Ishikawa (cell line): ENCODE results near the gene GPR89A.

ENCODE experiments used
- CEBPB ChIP-seq: IDR thresholded peaks from 2 replicates; pipeline ENCODE4 v1.6.1; 2012
- CREB1 ChIP-seq: IDR thresholded peaks from 2 replicates; pipeline ENCODE4 v1.6.1; 2012; ENCODE audit warnings: low read depth
- EGR1 ChIP-seq: IDR thresholded peaks from 2 replicates; pipeline ENCODE4 v1.6.1; 2012
- EP300 ChIP-seq: IDR thresholded peaks from 2 replicates; pipeline ENCODE4 v1.6.1; 2012; ENCODE audit warnings: borderline replicate concordance
- FOXM1 ChIP-seq: IDR thresholded peaks from 2 replicates; pipeline ENCODE4 v1.6.1; 2012; ENCODE audit warnings: low read depth, borderline replicate concordance
- MAX ChIP-seq: IDR thresholded peaks from 2 replicates; pipeline ENCODE4 v1.6.1; 2012
- NFIC ChIP-seq: IDR thresholded peaks from 2 replicates; pipeline ENCODE4 v1.6.1; 2012
- RAD21 ChIP-seq: IDR thresholded peaks from 2 replicates; pipeline ENCODE4 v1.6.1; 2012; ENCODE audit warnings: low read depth
- REST ChIP-seq: IDR thresholded peaks from 2 replicates; pipeline ENCODE4 v1.6.1; 2012; ENCODE audit warnings: low read depth, mild to moderate bottlenecking
- TAF1 ChIP-seq: IDR thresholded peaks from 2 replicates; pipeline ENCODE4 v1.6.1; 2012; ENCODE audit warnings: low read depth, mild to moderate bottlenecking
- USF1 ChIP-seq: IDR thresholded peaks from 2 replicates; pipeline ENCODE4 v1.6.1; 2012

GRCh38 chr1:145706086-145706664 lies 98.4 kb downstream of the GPR89A start:
- TF ChIP-seq EP300 (no peak), NFIC (no peak), CREB1 (no peak), RAD21 (no peak), MAX (no peak), EGR1 (no peak), CEBPB (no peak), TAF1 (no peak), FOXM1 (no peak), REST (no peak), USF1 (no peak)
